Panc1 (cell line): Measurements from ENCODE around the gene PHLPP1.

Experiments used
- CTCF ChIP-seq: fragments of 450-650 bp; IDR thresholded peaks from 2 replicates; pipeline ENCODE4 v1.5.1; 2017; ENCODE audit warnings: mild to moderate bottlenecking
- POLR2AphosphoS5 ChIP-seq: IDR thresholded peaks from 2 replicates; pipeline ENCODE4 v1.6.1; 2012; ENCODE audit warnings: mild to moderate bottlenecking, low read depth, low read length, moderate library complexity

GRCh38 chr18:62749389-62749788 is 34.0 kb downstream of the PHLPP1 start:
- TF ChIP-seq CTCF = no peak
- no peak for TF ChIP-seq POLR2AphosphoS5
